ENCODE results near the gene DDA1. TPM values are rescaled to one million over a fixed set of nuclear protein-coding genes. Genes with fewer than 3 reads are reported as not detected.
A peak's percentile ranks its signal among the peaks of the same experiment; 100 is the strongest.

DDA1 gene
- total RNA-seq, 4 donors from 2014 or later = 20.6 to 98.1 (median 22.0) TPM

- intact Hi-C loops (cut with DNase I; ENCODE audit: low total_unique reads) (no loop called here), in situ Hi-C loops (cut with MboI; ENCODE audit: low pct_ligation_motif_present in 1 of 4, low pct_unique_long_range_greater_than_20kb in 1 of 4, low sequenced_read_pairs in 3 of 4) (no loop called here)
- WGBS, 2 donors (ENCODE audit: low coverage in 1 of 2) = 69% methylated on average over 9 of the region's 11 CpGs; no CpG with 5 or more reads in 1 of the 2 donors
- Histone ChIP-seq H3K36me3 (peaks cover 0 to 20% (median 9%) of the 10 kb centered on the region in 4 donors), H3K4me3 (no peak overlapping the region), H3K27me3 (no peaks in the 10 kb centered on the region), H3K4me1 (peaks cover 17 to 43% (median 26%) of the 10 kb centered on the region in 4 donors), H3K9me3 (no peaks in the 10 kb centered on the region), H3K27ac (no peak overlapping the region)
- DNase-seq = no peak
- TF ChIP-seq POLR2AphosphoS5 (IDR thresholded peaks at IDR 0.05) (no peak), EP300 (IDR thresholded peaks at IDR 0.05; ENCODE audit: low read depth) (no peak), POLR2A (IDR thresholded peaks at IDR 0.05) (no peak), CTCF (IDR thresholded peaks at IDR 0.05) (no peak)
These were observed 2.3 kb downstream of the DDA1 start for GRCh38 chr19:17311455-17312188.

- no peak overlapping the region for H3K4me3 ChIP-seq
- no peak for DNase-seq
- no peaks in the 10 kb centered on the region for H3K9me3 ChIP-seq
- H3K36me3 ChIP-seq = peaks cover 0 to 20% (median 9%) of the 10 kb centered on the region in 4 donors
- in situ Hi-C loops (cut with MboI; ENCODE audit: low pct_ligation_motif_present in 1 of 4, low pct_unique_long_range_greater_than_20kb in 1 of 4, low sequenced_read_pairs in 3 of 4) = no loop called here
- intact Hi-C loops (cut with DNase I; ENCODE audit: low total_unique reads) = no loop called here
- WGBS, 2 donors (ENCODE audit: low coverage in 1 of 2) = 84 to 90% methylated on average over 2 to 14 of the region's 20 CpGs
- H3K27ac ChIP-seq = no peak overlapping the region
- no peak for TF ChIP-seq POLR2A (IDR thresholded peaks at IDR 0.05)
- TF ChIP-seq POLR2AphosphoS5 (IDR thresholded peaks at IDR 0.05) = no peak
- no peak for TF ChIP-seq CTCF (IDR thresholded peaks at IDR 0.05)
- TF ChIP-seq EP300 (IDR thresholded peaks at IDR 0.05; ENCODE audit: low read depth) = no peak
- H3K4me1 ChIP-seq = peaks cover 11 to 40% (median 22%) of the 10 kb centered on the region in 4 donors
- no peaks in the 10 kb centered on the region for H3K27me3 ChIP-seq
These were observed 3.1 kb downstream of the DDA1 start for GRCh38 chr19:17312189-17313113.

GRCh38 chr19:17314007-17314593 is 4.7 kb downstream of the DDA1 start:
- H3K9me3 ChIP-seq = no peaks in the 10 kb centered on the region
- H3K27me3 ChIP-seq = no peaks in the 10 kb centered on the region
- no peak overlapping the region for H3K27ac ChIP-seq
- in situ Hi-C loops (cut with MboI; ENCODE audit: low pct_ligation_motif_present in 1 of 4, low pct_unique_long_range_greater_than_20kb in 1 of 4, low sequenced_read_pairs in 3 of 4) (no loop called here), intact Hi-C loops (cut with DNase I; ENCODE audit: low total_unique reads) (no loop called here)
- WGBS, 2 donors (ENCODE audit: low coverage in 1 of 2) = 92% methylated on average over 18 of the region's 19 CpGs; no CpG with 5 or more reads in 1 of the 2 donors
- H3K36me3 ChIP-seq = peaks cover 0 to 21% (median 10%) of the 10 kb centered on the region in 4 donors
- no peak for DNase-seq
- TF ChIP-seq POLR2AphosphoS5 (IDR thresholded peaks at IDR 0.05) (no peak), CTCF (IDR thresholded peaks at IDR 0.05) (no peak), EP300 (IDR thresholded peaks at IDR 0.05; ENCODE audit: low read depth) (no peak), POLR2A (IDR thresholded peaks at IDR 0.05) (no peak)
- no peak overlapping the region for H3K4me3 ChIP-seq
- peaks cover 11 to 35% (median 22%) of the 10 kb centered on the region in 4 donors for H3K4me1 ChIP-seq

GRCh38 chr19:17318966-17319365 is 9.6 kb downstream of the DDA1 start:
- Histone ChIP-seq H3K27me3 (no peaks in the 10 kb centered on the region), H3K4me3 (no peak overlapping the region), H3K27ac (peak overlapping the region in 1 of 4 donors; percentile 74), H3K4me1 (peaks cover 0 to 12% (median 8%) of the 10 kb centered on the region in 4 donors), H3K36me3 (peaks cover 0 to 35% (median 16%) of the 10 kb centered on the region in 4 donors), H3K9me3 (no peaks in the 10 kb centered on the region)
- intact Hi-C loops (cut with DNase I; ENCODE audit: low total_unique reads) = no loop called here
- 79 to 81% methylated on average over 2 to 5 of the region's 6 CpGs for WGBS, 2 donors (ENCODE audit: low coverage in 1 of 2)
- DNase-seq = no peak
- in situ Hi-C loops (cut with MboI; ENCODE audit: low pct_ligation_motif_present in 1 of 4, low pct_unique_long_range_greater_than_20kb in 1 of 4, low sequenced_read_pairs in 3 of 4) = no loop called here
- TF ChIP-seq POLR2AphosphoS5 (IDR thresholded peaks at IDR 0.05) = no peak

All from transverse colon (tissue), 4 donors.